ENCODE data around the gene TREM2.
"Not testable (repeated sequence)": the region's sequence is repeated elsewhere in the genome, so short reads cannot be mapped to it uniquely, and the experiment has no call there.

TREM2 gene

DNA sequence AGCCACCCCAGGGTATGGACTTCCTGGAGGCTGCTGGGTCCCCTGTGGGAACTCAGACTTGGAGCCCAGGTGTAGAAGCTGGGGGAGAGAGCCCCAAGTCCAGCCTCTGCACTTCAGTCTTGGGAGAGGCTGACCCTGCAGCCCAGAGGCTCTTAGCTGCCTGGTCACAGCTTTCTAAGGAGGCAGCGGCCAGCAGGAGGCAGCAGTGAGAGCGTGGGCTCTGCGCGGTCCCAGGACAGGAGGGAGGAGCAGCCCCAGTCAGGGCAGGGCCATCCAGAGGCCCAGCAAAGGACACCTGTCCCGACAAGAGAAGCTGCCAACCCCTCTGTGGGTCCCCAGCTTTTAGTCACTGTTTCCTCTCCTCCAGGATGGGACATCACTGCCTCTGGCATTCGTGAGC is 28.7 kb upstream of the TREM2 start:
- Histone ChIP-seq H3K4ac (ENCODE audit: low read depth, low read length) (no peak overlapping the region), H3K18ac (ENCODE audit: low read length) (no peak overlapping the region), H3K27ac (ENCODE audit: low read depth, low read length) (no peak overlapping the region), H3K4me2 (ENCODE audit: low read length) (no peak overlapping the region), H3K14ac (ENCODE audit: low read length) (no peak overlapping the region), H3K23ac (ENCODE audit: low read length) (no peak overlapping the region), H3K9me3 (ENCODE audit: insufficient read depth, low read depth, low read length) (peaks cover 1% of the 10 kb centered on the region), H3K4me3 (ENCODE audit: low read depth, low read length) (no peak overlapping the region), H2AFZ (ENCODE audit: insufficient read depth, low read length, poor library complexity) (no peak overlapping the region), H3K79me2 (ENCODE audit: control insufficient read depth, insufficient read depth, low read length, poor library complexity) (no peaks in the 10 kb centered on the region), H4K12ac (ENCODE audit: low read depth, low read length) (no peak overlapping the region), H3K36me3 (ENCODE audit: control insufficient read depth in 1 of 2, insufficient read depth in 2 of 2, low read length in 2 of 2) (no peaks in the 10 kb centered on the region), H4K8ac (ENCODE audit: low read depth, low read length) (no peak overlapping the region), H2BK120ac (ENCODE audit: insufficient read depth, low read length, poor library complexity) (no peak overlapping the region), H2BK12ac (ENCODE audit: low read length) (no peak overlapping the region), H4K91ac (ENCODE audit: low read depth, low read length) (no peak overlapping the region), H3K79me1 (ENCODE audit: low read length) (no peaks in the 10 kb centered on the region), H3K4me1 (ENCODE audit: control insufficient read depth in 1 of 2, insufficient read depth in 2 of 2, low read length in 2 of 2) (no peaks in the 10 kb centered on the region), H3K9ac (ENCODE audit: low read length) (no peak overlapping the region), H3K27me3 (ENCODE audit: insufficient read depth, low read length) (no peaks in the 10 kb centered on the region), H2AK5ac (ENCODE audit: low read length) (no peak overlapping the region), H2BK5ac (ENCODE audit: low read depth, low read length, poor library complexity) (no peak overlapping the region)
- peak; percentile 16 to 55 for DNase-seq
- no CpG with 5 or more reads among the region's 6 CpGs for WGBS (ENCODE audit: extremely low coverage, insufficient coverage, insufficient read length)

DNA sequence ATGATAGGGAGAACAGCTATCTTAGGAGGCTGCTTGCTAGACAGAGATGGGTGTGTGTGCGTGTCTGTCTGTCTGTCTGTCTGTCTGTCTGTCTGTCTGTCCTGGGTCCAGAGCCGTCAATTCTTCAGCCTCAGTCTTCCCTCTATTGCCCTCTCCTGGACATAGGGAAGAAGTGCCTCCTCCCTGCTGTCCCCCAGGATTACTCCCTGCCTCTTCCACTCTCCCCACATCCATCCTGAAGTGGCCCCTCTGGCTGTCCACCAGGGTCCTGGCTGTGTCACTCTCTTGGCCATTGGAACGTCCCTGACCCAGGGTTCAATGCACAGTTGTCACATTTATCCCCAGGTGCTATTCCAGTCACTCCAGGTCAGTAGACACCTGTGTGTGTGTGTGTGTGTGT is 27.9 kb upstream of the TREM2 start:
- no peak overlapping the region for H3K18ac ChIP-seq (ENCODE audit: low read length)
- H4K12ac ChIP-seq (ENCODE audit: low read depth, low read length), result no peak overlapping the region
- no peak overlapping the region for H4K91ac ChIP-seq (ENCODE audit: low read depth, low read length)
- no peak overlapping the region for H4K8ac ChIP-seq (ENCODE audit: low read depth, low read length)
- WGBS (ENCODE audit: extremely low coverage, insufficient coverage, insufficient read length), result no CpG with 5 or more reads among the region's 3 CpGs
- no peak overlapping the region for H3K4me3 ChIP-seq (ENCODE audit: low read depth, low read length)
- H3K23ac ChIP-seq (ENCODE audit: low read length), result no peak overlapping the region
- H2BK120ac ChIP-seq (ENCODE audit: insufficient read depth, low read length, poor library complexity), result no peak overlapping the region
- no peaks in the 10 kb centered on the region for H3K27me3 ChIP-seq (ENCODE audit: insufficient read depth, low read length)
- no peak overlapping the region for H3K9ac ChIP-seq (ENCODE audit: low read length)
- no peak overlapping the region for H3K27ac ChIP-seq (ENCODE audit: low read depth, low read length)
- DNase-seq, result no peak
- no peak overlapping the region for H2BK12ac ChIP-seq (ENCODE audit: low read length)
- H3K14ac ChIP-seq (ENCODE audit: low read length), result no peak overlapping the region
- peaks cover 1% of the 10 kb centered on the region for H3K9me3 ChIP-seq (ENCODE audit: insufficient read depth, low read depth, low read length)
- no peak overlapping the region for H3K4me2 ChIP-seq (ENCODE audit: low read length)
- no peaks in the 10 kb centered on the region for H3K79me1 ChIP-seq (ENCODE audit: low read length)
- H3K4me1 ChIP-seq (ENCODE audit: control insufficient read depth in 1 of 2, insufficient read depth in 2 of 2, low read length in 2 of 2), result peaks cover 0 to 5% of the 10 kb centered on the region in 2 experiments
- no peak overlapping the region for H2AFZ ChIP-seq (ENCODE audit: insufficient read depth, low read length, poor library complexity)
- no peak overlapping the region for H3K4ac ChIP-seq (ENCODE audit: low read depth, low read length)
- H3K36me3 ChIP-seq (ENCODE audit: control insufficient read depth in 1 of 2, insufficient read depth in 2 of 2, low read length in 2 of 2), result no peaks in the 10 kb centered on the region
- no peak overlapping the region for H2BK5ac ChIP-seq (ENCODE audit: low read depth, low read length, poor library complexity)
- H2AK5ac ChIP-seq (ENCODE audit: low read length), result no peak overlapping the region
- H3K79me2 ChIP-seq (ENCODE audit: control insufficient read depth, insufficient read depth, low read length, poor library complexity), result no peaks in the 10 kb centered on the region

DNA sequence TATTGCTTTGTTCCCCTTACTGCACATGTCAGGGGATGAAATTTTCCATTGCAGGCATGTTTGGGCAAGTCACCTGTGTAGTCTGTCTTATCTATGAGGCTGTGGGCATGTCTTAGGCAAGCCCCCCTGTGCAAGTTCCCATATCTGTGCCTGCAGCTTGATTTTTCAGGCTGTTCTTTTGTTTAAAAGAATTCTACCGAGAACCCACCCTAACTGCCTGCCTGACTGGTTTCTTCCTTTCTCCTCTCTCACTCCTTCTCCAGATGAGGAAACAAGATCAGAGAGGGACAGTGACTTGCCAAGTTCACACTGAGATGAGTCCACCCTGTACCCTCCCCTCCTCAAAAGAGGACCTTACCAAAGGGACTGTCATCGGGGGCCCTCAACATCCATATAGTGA is 27.1 kb upstream of the TREM2 start:
- no peaks in the 10 kb centered on the region for H3K27me3 ChIP-seq (ENCODE audit: insufficient read depth, low read length)
- H3K36me3 ChIP-seq (ENCODE audit: control insufficient read depth in 1 of 2, insufficient read depth in 2 of 2, low read length in 2 of 2), result no peaks in the 10 kb centered on the region
- no peak overlapping the region for H3K18ac ChIP-seq (ENCODE audit: low read length)
- peaks cover 0 to 8% of the 10 kb centered on the region in 2 experiments for H3K4me1 ChIP-seq (ENCODE audit: control insufficient read depth in 1 of 2, insufficient read depth in 2 of 2, low read length in 2 of 2)
- H2AK5ac ChIP-seq (ENCODE audit: low read length), result no peak overlapping the region
- no peak overlapping the region for H3K27ac ChIP-seq (ENCODE audit: low read depth, low read length)
- H2AFZ ChIP-seq (ENCODE audit: insufficient read depth, low read length, poor library complexity), result no peak overlapping the region
- DNase-seq, result no peak
- no peaks in the 10 kb centered on the region for H3K79me1 ChIP-seq (ENCODE audit: low read length)
- no peak overlapping the region for H2BK5ac ChIP-seq (ENCODE audit: low read depth, low read length, poor library complexity)
- no peak overlapping the region for H3K14ac ChIP-seq (ENCODE audit: low read length)
- H3K9me3 ChIP-seq (ENCODE audit: insufficient read depth, low read depth, low read length), result peaks cover 1% of the 10 kb centered on the region
- no peak overlapping the region for H4K12ac ChIP-seq (ENCODE audit: low read depth, low read length)
- no peak overlapping the region for H3K4me3 ChIP-seq (ENCODE audit: low read depth, low read length)
- no peak overlapping the region for H3K4ac ChIP-seq (ENCODE audit: low read depth, low read length)
- H3K79me2 ChIP-seq (ENCODE audit: control insufficient read depth, insufficient read depth, low read length, poor library complexity), result no peaks in the 10 kb centered on the region
- H2BK120ac ChIP-seq (ENCODE audit: insufficient read depth, low read length, poor library complexity), result no peak overlapping the region
- no peak overlapping the region for H4K8ac ChIP-seq (ENCODE audit: low read depth, low read length)
- WGBS (ENCODE audit: extremely low coverage, insufficient coverage, insufficient read length), result no CpG with 5 or more reads among the region's 2 CpGs
- no peak overlapping the region for H3K4me2 ChIP-seq (ENCODE audit: low read length)
- no peak overlapping the region for H2BK12ac ChIP-seq (ENCODE audit: low read length)
- H3K23ac ChIP-seq (ENCODE audit: low read length), result no peak overlapping the region
- H3K9ac ChIP-seq (ENCODE audit: low read length), result no peak overlapping the region
- no peak overlapping the region for H4K91ac ChIP-seq (ENCODE audit: low read depth, low read length)

DNA sequence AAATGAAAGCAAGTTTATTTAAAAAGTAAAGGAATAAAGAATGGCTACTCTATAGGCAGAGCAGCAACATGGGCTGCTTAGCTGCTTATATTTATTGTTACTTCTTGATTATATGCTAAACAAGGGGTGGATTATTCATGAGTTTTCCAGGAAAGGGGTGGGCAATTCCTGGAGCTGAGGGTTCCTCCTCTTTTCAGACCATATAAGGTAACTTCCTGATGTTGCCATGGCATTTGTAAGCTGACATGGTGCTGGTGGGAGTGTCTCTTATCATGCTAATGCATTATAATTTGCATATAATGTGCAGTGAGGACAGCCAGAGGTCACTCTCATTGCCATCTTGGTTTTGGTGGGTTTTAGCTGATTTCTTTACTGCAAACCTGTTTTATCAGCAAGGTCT is 26.1 kb upstream of the TREM2 start:
- H4K8ac ChIP-seq (ENCODE audit: low read depth, low read length); H3K4me1 ChIP-seq (ENCODE audit: control insufficient read depth in 1 of 2, insufficient read depth in 2 of 2, low read length in 2 of 2); H2AK5ac ChIP-seq (ENCODE audit: low read length); H3K14ac ChIP-seq (ENCODE audit: low read length); H3K23ac ChIP-seq (ENCODE audit: low read length); H2BK120ac ChIP-seq (ENCODE audit: insufficient read depth, low read length, poor library complexity); H3K27me3 ChIP-seq (ENCODE audit: insufficient read depth, low read length); DNase-seq; H3K9me3 ChIP-seq (ENCODE audit: insufficient read depth, low read depth, low read length); H2BK12ac ChIP-seq (ENCODE audit: low read length); H3K4me3 ChIP-seq (ENCODE audit: low read depth, low read length); H3K27ac ChIP-seq (ENCODE audit: low read depth, low read length); H3K79me2 ChIP-seq (ENCODE audit: control insufficient read depth, insufficient read depth, low read length, poor library complexity); H2BK5ac ChIP-seq (ENCODE audit: low read depth, low read length, poor library complexity); H3K36me3 ChIP-seq (ENCODE audit: control insufficient read depth in 1 of 2, insufficient read depth in 2 of 2, low read length in 2 of 2); H4K91ac ChIP-seq (ENCODE audit: low read depth, low read length); H4K12ac ChIP-seq (ENCODE audit: low read depth, low read length); H3K79me1 ChIP-seq (ENCODE audit: low read length); H3K4me2 ChIP-seq (ENCODE audit: low read length); H3K4ac ChIP-seq (ENCODE audit: low read depth, low read length); H2AFZ ChIP-seq (ENCODE audit: insufficient read depth, low read length, poor library complexity); H3K9ac ChIP-seq (ENCODE audit: low read length); H3K18ac ChIP-seq (ENCODE audit: low read length): not testable (repeated sequence)
